GM19351 (cell line): ENCODE measurements around the gene RASAL2.

Experiments used
- ATAC-seq: cut with Tn5 transposase; IDR thresholded peaks from one replicate; pipeline ENCODE4 v1.9.1; 2021; ENCODE audit warnings: mild to moderate bottlenecking, moderate library complexity; ENCODE audit not compliant: unreplicated experiment

Gene RASAL2

GRCh38 chr1:178528953-178529335 lies 435.0 kb downstream of the RASAL2 start:
- ATAC-seq, result no peak

- no peak for ATAC-seq
These were observed 435.6 kb downstream of the RASAL2 start for GRCh38 chr1:178529364-178530036.

- ATAC-seq, result no peak
These were observed 436.1 kb downstream of the RASAL2 start for GRCh38 chr1:178530037-178530402.

- no peak for ATAC-seq
These were observed 436.6 kb downstream of the RASAL2 start for GRCh38 chr1:178530502-178530901.

GRCh38 chr1:178531887-178532286 lies 438.0 kb downstream of the RASAL2 start:
- peak; percentile 10 for ATAC-seq

GRCh38 chr1:178532392-178532791 lies 438.5 kb downstream of the RASAL2 start:
- peak; percentile 82 for ATAC-seq

GRCh38 chr1:178533121-178533946 lies 439.4 kb downstream of the RASAL2 start:
- ATAC-seq, result no peak
